Stimulated activated naive B cell treated with anti-CD40 and anti-IgM and Interleukin-4, amounts not matched to agents 10 μg/mL and 1 μg/mL and 100 μg/mL, for 72 hours (primary cell): ENCODE data around the gene NLRC5.
"Not testable (repeated sequence)": the region's sequence is repeated elsewhere in the genome, so short reads cannot be mapped to it uniquely, and the experiment has no call there.

Source experiments
- ATAC-seq, 2 donors: fragments of 150-1000 bp; cut with Tn5 transposase; replicated peaks; 2 replicates each; pipeline ENCODE4 v1.10.0; 2021; ENCODE audit warnings: moderate library complexity in 1 of 2
- DNase-seq: peaks from one replicate; pipeline ENCODE4 v3.0.0; 2021
- H3K27ac Mint-ChIP-seq: one replicate; pipeline ENCODE4 v1.8.0; 2022; ENCODE audit warnings: mild to moderate bottlenecking, mixed read lengths
- H3K27me3 Mint-ChIP-seq, 2 donors: one replicate each; pipeline ENCODE4 v1.8.0; 2022; ENCODE audit warnings: mixed read lengths in 2 of 2
- H3K36me3 Mint-ChIP-seq, 2 donors: one replicate each; pipeline ENCODE4 v1.8.0; 2022; ENCODE audit warnings: mixed read lengths in 2 of 2, mild to moderate bottlenecking in 1 of 2
- H3K4me1 Mint-ChIP-seq, 2 donors: one replicate each; pipeline ENCODE4 v1.8.0; 2022; ENCODE audit warnings: mixed read lengths in 2 of 2, mild to moderate bottlenecking in 1 of 2
- H3K4me3 Mint-ChIP-seq, 2 donors: one replicate each; pipeline ENCODE4 v1.8.0; 2022; ENCODE audit warnings: mild to moderate bottlenecking in 2 of 2, mixed read lengths in 2 of 2, moderate library complexity in 1 of 2
- H3K9me3 Mint-ChIP-seq, 2 donors: one replicate each; pipeline ENCODE4 v1.8.0; 2022; ENCODE audit warnings: mixed read lengths in 2 of 2, mild to moderate bottlenecking in 1 of 2

NLRC5 gene

GRCh38 chr16:57092786-57093411 lies 103.5 kb downstream of the NLRC5 start:
- DNase-seq (peak; percentile 42), ATAC-seq (peak; percentile 69 to 73)
- Mint-ChIP-seq H3K36me3 (peaks cover 11 to 13% of the 10 kb centered on the region in 2 donors), H3K27ac (peak overlapping the region; percentile 82), H3K9me3 (no peaks in the 10 kb centered on the region), H3K4me1 (peaks cover 12 to 25% of the 10 kb centered on the region in 2 donors), H3K4me3 (peak overlapping the region; percentile 80 to 87), H3K27me3 (peaks cover 8 to 18% of the 10 kb centered on the region in 2 donors)

- no peak overlapping the region for H3K27ac Mint-ChIP-seq
- ATAC-seq, result no peak
- H3K4me1 Mint-ChIP-seq, result peaks cover 12 to 25% of the 10 kb centered on the region in 2 donors
- peak overlapping the region; percentile 80 to 87 for H3K4me3 Mint-ChIP-seq
- H3K27me3 Mint-ChIP-seq, result peaks cover 8 to 18% of the 10 kb centered on the region in 2 donors
- H3K36me3 Mint-ChIP-seq, result peaks cover 11 to 13% of the 10 kb centered on the region in 2 donors
- H3K9me3 Mint-ChIP-seq, result no peaks in the 10 kb centered on the region
- no peak for DNase-seq
Observed at GRCh38 chr16:57093666-57094564, 104.6 kb downstream of the NLRC5 start.

- no peaks in the 10 kb centered on the region for H3K9me3 Mint-ChIP-seq
- ATAC-seq (no peak), DNase-seq (no peak)
- peaks cover 11 to 14% of the 10 kb centered on the region in 2 donors for H3K36me3 Mint-ChIP-seq
- H3K4me1 Mint-ChIP-seq, result peaks cover 12 to 25% of the 10 kb centered on the region in 2 donors
- H3K27me3 Mint-ChIP-seq, result peaks cover 8 to 18% of the 10 kb centered on the region in 2 donors
- H3K4me3 Mint-ChIP-seq, result no peak overlapping the region
- no peak overlapping the region for H3K27ac Mint-ChIP-seq
Observed at GRCh38 chr16:57094911-57095310, 105.6 kb downstream of the NLRC5 start.

- peaks cover 5 to 15% of the 10 kb centered on the region in 2 donors for H3K27me3 Mint-ChIP-seq
Observed at GRCh38 chr16:57096192-57096591, 106.8 kb downstream of the NLRC5 start.

GRCh38 chr16:57096793-57097192 lies 107.4 kb downstream of the NLRC5 start:
- Mint-ChIP-seq H3K27me3 (peaks cover 3 to 12% of the 10 kb centered on the region in 2 donors), H3K9me3 (no peaks in the 10 kb centered on the region), H3K36me3 (peaks cover 11 to 17% of the 10 kb centered on the region in 2 donors), H3K4me1 (peaks cover 11 to 17% of the 10 kb centered on the region in 2 donors), H3K4me3 (no peak overlapping the region), H3K27ac (no peak overlapping the region)
- DNase-seq (no peak), ATAC-seq (no peak)

More at GRCh38 chr16:57096192-57096591, 106.8 kb downstream of the NLRC5 start:
- Mint-ChIP-seq H3K27ac (no peak overlapping the region), H3K9me3 (no peaks in the 10 kb centered on the region), H3K4me3 (no peak overlapping the region), H3K36me3 (peaks cover 11 to 17% of the 10 kb centered on the region in 2 donors), H3K4me1 (peaks cover 11 to 23% of the 10 kb centered on the region in 2 donors)
- no peak for ATAC-seq
- no peak for DNase-seq

GRCh38 chr16:57098188-57098841 lies 109.0 kb downstream of the NLRC5 start:
- Mint-ChIP-seq H3K27ac (no peak overlapping the region), H3K9me3 (no peaks in the 10 kb centered on the region), H3K4me3 (no peak overlapping the region), H3K36me3 (peaks cover 11 to 17% of the 10 kb centered on the region in 2 donors), H3K4me1 (peaks cover 10 to 11% of the 10 kb centered on the region in 2 donors), H3K27me3 (peaks cover 3 to 10% of the 10 kb centered on the region in 2 donors)
- ATAC-seq (peak in 1 of 2 donors; percentile 29), DNase-seq (no peak)

GRCh38 chr16:57099965-57100364 lies 110.6 kb downstream of the NLRC5 start:
- H3K27me3 Mint-ChIP-seq, H3K4me3 Mint-ChIP-seq, ATAC-seq, H3K9me3 Mint-ChIP-seq, DNase-seq, H3K27ac Mint-ChIP-seq: not testable (repeated sequence)
- H3K36me3 Mint-ChIP-seq, result peaks cover 11 to 17% of the 10 kb centered on the region in 2 donors
- H3K4me1 Mint-ChIP-seq, result peaks cover 6 to 13% of the 10 kb centered on the region in 2 donors

- peaks cover 11 to 16% of the 10 kb centered on the region in 2 donors for H3K36me3 Mint-ChIP-seq
- peaks cover 6 to 14% of the 10 kb centered on the region in 2 donors for H3K4me1 Mint-ChIP-seq
- no peak overlapping the region for H3K27ac Mint-ChIP-seq
- no peak for ATAC-seq
- H3K27me3 Mint-ChIP-seq, result no peaks in the 10 kb centered on the region
- H3K4me3 Mint-ChIP-seq, result no peak overlapping the region
- H3K9me3 Mint-ChIP-seq, result no peaks in the 10 kb centered on the region
- no peak for DNase-seq
Observed at GRCh38 chr16:57100445-57100844, 111.1 kb downstream of the NLRC5 start.

- DNase-seq (no peak), ATAC-seq (no peak)
- Mint-ChIP-seq H3K27me3 (no peaks in the 10 kb centered on the region), H3K9me3 (no peaks in the 10 kb centered on the region), H3K4me3 (no peak overlapping the region), H3K4me1 (peaks cover 12 to 13% of the 10 kb centered on the region in 2 donors), H3K36me3 (peaks cover 0 to 3% of the 10 kb centered on the region in 2 donors), H3K27ac (no peak overlapping the region)
Observed at GRCh38 chr16:57102888-57103851, 113.8 kb downstream of the NLRC5 start.

- no peak for ATAC-seq
- H3K27me3 Mint-ChIP-seq, result no peaks in the 10 kb centered on the region
Observed at GRCh38 chr16:57104706-57105105, 115.3 kb downstream of the NLRC5 start.

GRCh38 chr16:57105184-57105583 lies 115.8 kb downstream of the NLRC5 start:
- no peak overlapping the region for H3K27ac Mint-ChIP-seq
- DNase-seq (no peak), ATAC-seq (no peak)
- no peak overlapping the region for H3K4me3 Mint-ChIP-seq
- no peaks in the 10 kb centered on the region for H3K27me3 Mint-ChIP-seq
- no peaks in the 10 kb centered on the region for H3K9me3 Mint-ChIP-seq
- peaks cover 12 to 18% of the 10 kb centered on the region in 2 donors for H3K4me1 Mint-ChIP-seq
- no peaks in the 10 kb centered on the region for H3K36me3 Mint-ChIP-seq

More at GRCh38 chr16:57104706-57105105, 115.3 kb downstream of the NLRC5 start:
- Mint-ChIP-seq H3K36me3 (peaks cover 0 to 3% of the 10 kb centered on the region in 2 donors), H3K9me3 (no peaks in the 10 kb centered on the region), H3K27ac (no peak overlapping the region), H3K4me3 (no peak overlapping the region), H3K4me1 (peaks cover 12 to 18% of the 10 kb centered on the region in 2 donors)
- no peak for DNase-seq

- no peaks in the 10 kb centered on the region for H3K9me3 Mint-ChIP-seq
- H3K27ac Mint-ChIP-seq, result no peak overlapping the region
- H3K36me3 Mint-ChIP-seq, result peaks cover 0 to 5% of the 10 kb centered on the region in 2 donors
- no peak overlapping the region for H3K4me3 Mint-ChIP-seq
- H3K27me3 Mint-ChIP-seq, result no peaks in the 10 kb centered on the region
- peaks cover 11 to 18% of the 10 kb centered on the region in 2 donors for H3K4me1 Mint-ChIP-seq
- DNase-seq (no peak), ATAC-seq (no peak)
Observed at GRCh38 chr16:57106767-57107166, 117.4 kb downstream of the NLRC5 start.

- peaks cover 0 to 5% of the 10 kb centered on the region in 2 donors for H3K36me3 Mint-ChIP-seq
Observed at GRCh38 chr16:57107321-57107922, 118.1 kb downstream of the NLRC5 start.

More at GRCh38 chr16:57107321-57107922, 118.1 kb downstream of the NLRC5 start:
- H3K27me3 Mint-ChIP-seq, result no peaks in the 10 kb centered on the region
- H3K4me1 Mint-ChIP-seq, result peaks cover 11 to 19% of the 10 kb centered on the region in 2 donors
- no peak for ATAC-seq
- H3K9me3 Mint-ChIP-seq, result no peaks in the 10 kb centered on the region
- H3K4me3 Mint-ChIP-seq, result no peak overlapping the region
- DNase-seq, result no peak
- no peak overlapping the region for H3K27ac Mint-ChIP-seq
